Measurements from ENCODE around the gene NEUROG1. TPM values are rescaled to one million over a fixed set of nuclear protein-coding genes. Genes with fewer than 3 reads are reported as not detected.

NEUROG1 gene
- total RNA-seq: not detected
- long read RNA-seq, donor 1: 0 reads
- long read RNA-seq, donor 2: 0 reads

GRCh38 chr5:135535820-135536801 lies at the start of gene NEUROG1:
NEUROG1 (minus strand) TSS chr5:135535964; CDS start chr5:135535690, 274 bp downstream.
- no peak for DNase-seq (ENCODE audit: low spot score)

DNA sequence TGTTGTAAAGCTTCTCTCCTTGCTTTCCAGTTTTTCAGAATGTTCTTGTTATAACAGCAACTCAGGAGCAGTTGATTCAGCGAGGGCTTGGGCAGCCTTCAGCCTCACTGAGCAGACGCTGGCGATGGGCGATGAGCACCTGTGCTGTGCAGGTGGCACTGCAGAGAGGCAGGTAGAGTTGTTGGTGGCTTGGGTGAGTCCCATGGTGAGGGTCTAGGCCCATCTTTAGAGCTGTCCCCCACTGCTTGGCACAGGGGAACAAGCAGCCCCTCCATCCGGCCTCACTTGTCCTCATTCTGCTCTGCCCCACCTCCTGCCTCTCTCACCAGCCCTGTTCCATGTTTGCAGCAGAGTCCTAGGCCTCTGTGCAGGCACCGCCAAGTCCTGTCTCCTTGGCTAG lies 49.2 kb upstream of the NEUROG1 start:
- intact Hi-C loops (cut with DNase I): no loop called here
- DNase-seq (ENCODE audit: low spot score): no peak

More at GRCh38 chr5:135535820-135536801, at the start of gene NEUROG1:
- intact Hi-C loops (cut with DNase I): no loop called here

DNA sequence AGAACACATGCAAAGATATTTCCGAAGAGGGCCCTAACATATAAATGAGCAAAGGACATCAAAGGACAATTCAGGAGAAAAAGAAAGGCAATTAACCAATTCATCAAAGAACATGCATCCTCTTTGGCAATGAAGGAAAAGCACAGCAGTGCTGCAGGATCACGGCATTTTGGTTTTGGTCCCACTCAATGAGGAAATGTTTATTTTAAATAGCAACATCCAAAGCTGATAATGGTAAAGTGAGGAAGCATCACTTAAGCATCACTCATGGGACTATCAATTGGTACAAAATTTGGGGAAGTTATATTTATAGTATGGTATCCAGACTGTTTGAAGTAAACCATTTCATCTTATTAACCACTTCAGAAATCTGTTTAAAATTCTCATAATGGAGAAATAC lies 48.5 kb upstream of the NEUROG1 start:
- intact Hi-C loops (cut with DNase I): no loop called here
- no peak for DNase-seq (ENCODE audit: low spot score)

GRCh38 chr5:135582099-135582781 lies 46.5 kb upstream of the NEUROG1 start:
- intact Hi-C loops (cut with DNase I): no loop called here
- peak; percentile 25 for DNase-seq (ENCODE audit: low spot score)

DNA sequence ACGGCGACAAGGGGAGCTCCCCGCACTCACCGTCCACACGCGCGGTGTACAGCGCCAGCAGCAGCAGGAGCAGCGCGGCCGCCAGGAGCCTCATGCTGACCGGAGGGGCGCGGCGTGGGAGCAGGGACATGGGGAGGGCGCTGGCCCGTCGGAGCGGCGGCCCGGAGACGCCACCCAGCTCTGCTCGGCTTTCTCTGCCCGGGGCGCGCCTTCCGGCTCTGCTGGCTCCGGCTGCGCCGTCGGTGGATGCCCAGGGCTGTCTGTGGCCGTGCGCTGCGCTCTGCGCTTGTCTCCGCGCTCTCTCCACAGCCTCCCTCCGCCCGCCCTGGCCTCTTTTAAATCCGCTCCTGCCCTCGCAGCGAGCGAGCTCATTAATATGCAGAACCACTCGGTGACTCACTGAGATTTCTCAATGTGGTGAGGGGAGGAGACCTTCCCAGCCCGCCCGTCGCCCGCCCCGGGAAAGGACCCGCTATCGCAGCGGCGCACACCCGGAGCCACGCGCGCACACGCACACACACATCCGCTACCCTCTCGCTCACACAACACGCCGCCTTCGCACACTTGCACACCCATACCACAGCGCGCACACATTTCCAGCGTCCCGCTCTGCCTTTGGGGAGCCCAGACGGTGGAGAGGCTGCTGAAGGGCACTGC lies 43.0 kb upstream of the NEUROG1 start, which contains the start of gene CXCL14:
Gene CXCL14 (minus strand): TSS at position 307 of the 657 bp plus-strand sequence. CDS start 213 bp downstream, at position 94.
- intact Hi-C loops (cut with DNase I): no loop called here
- peak; percentile 86 for DNase-seq (ENCODE audit: low spot score)

- intact Hi-C loops (cut with DNase I): no loop called here
- no peak for DNase-seq (ENCODE audit: low spot score)
These were observed 42.5 kb upstream of the NEUROG1 start for GRCh38 chr5:135578305-135578684.

DNA sequence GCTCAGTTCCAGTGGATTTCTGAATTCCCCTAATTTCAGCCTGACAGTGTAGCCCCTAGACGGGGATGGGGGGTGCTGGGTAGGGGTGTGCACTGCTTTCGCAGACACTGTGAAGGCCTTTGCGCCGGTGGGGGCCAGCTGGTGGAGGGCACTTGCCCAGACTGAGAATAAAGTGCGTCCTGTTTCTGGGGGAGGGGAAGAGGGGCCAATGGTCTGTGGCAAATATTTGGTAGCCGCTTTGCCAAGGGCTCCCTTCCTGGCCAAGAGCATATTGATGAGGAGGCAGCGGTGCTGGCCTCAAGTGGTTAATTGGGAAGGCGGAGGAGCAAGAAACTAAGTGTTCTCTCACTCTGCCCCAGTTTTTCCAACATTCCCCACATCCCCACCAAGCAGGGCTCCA lies 41.7 kb upstream of the NEUROG1 start:
- no peak for DNase-seq (ENCODE audit: low spot score)
- intact Hi-C loops (cut with DNase I): no loop called here

DNA sequence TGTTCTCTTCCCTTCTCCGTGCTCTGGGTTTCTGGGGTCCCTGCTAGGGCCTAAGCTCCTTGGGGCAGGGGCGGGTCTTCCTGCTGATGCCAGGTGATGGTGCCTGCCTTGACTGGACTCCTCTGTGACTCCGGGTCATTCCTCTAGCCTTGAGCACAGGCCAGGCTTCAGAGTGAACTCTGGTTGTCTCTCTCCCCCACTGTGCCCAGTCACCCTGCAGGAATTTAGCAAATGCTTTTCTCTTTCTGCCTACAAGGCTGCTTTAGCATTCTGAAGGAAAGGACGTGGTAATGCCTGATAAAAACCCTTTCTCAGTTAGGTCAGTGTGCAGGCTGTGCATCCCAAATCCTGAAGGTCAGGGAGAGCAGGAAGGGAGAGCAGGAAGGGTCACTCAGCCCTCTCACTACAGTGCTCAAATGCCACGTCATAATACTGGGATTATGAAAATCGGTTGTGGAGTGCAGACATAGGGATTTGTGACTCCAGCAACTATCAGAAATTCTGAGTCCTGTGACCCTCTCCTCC lies 40.4 kb upstream of the NEUROG1 start:
- no peak for DNase-seq (ENCODE audit: low spot score)
- intact Hi-C loops (cut with DNase I): no loop called here

DNA sequence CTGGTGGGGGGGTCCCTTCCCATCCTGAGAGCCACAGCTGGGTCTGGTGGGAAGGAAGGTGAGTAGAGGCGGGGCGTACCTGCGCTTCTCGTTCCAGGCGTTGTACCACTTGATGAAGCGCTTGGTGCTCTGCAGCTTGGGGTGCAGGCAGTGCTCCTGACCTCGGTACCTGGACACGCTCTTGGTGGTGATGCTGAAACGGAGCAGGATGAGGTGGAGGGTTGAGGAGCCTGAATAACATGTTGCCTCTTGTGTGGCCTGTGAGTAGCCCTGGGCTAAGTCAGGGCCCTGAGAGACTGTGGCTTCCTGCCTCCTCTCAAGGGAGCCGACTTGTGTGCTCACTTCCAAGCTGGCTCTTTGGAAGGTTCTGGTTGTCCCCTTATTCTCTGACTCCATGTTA lies 38.7 kb upstream of the NEUROG1 start:
- intact Hi-C loops (cut with DNase I): no loop called here
- no peak for DNase-seq (ENCODE audit: low spot score)

DNA sequence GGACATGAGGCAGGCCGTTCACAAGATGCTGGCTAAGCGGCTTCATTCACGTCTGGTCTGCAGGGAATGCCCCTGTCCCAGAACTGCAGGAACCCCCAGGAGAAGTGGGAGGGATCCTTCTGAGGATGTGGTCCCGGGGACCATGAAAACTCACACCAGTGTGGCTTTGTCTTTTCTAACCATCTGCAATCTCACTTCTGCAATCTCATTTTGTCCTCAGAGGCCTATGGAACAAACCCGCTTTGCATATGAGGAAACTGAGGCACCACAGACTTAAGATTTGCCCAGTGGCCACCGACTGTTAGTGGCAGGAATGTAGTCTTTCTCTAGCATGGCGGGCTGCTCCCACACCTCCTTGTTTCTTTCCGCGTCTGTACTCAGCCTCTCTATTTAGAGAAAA lies 36.1 kb upstream of the NEUROG1 start:
- intact Hi-C loops (cut with DNase I): no loop called here
- no peak for DNase-seq (ENCODE audit: low spot score)

- intact Hi-C loops (cut with DNase I): no loop called here
- no peak for DNase-seq (ENCODE audit: low spot score)
These were observed 35.4 kb upstream of the NEUROG1 start for GRCh38 chr5:135571066-135571609.

DNA sequence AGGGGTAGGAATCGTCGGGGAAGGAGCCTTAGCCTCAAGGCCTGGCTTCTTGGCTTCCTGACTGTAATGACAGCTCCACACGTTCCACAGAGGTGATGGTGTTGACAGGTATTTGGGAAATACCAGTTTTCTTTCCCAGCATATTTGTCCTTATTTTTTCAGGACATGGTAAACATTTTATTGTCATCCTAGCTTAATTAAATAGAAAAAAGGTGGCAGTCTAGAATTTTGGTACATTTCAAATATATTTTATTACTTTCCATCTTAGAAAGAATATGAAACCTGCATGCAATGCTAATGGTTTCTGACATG lies 34.6 kb upstream of the NEUROG1 start:
- intact Hi-C loops (cut with DNase I): no loop called here
- DNase-seq (ENCODE audit: low spot score): no peak

- intact Hi-C loops (cut with DNase I): no loop called here
- DNase-seq (ENCODE audit: low spot score): peak; percentile 56
These were observed 34.1 kb upstream of the NEUROG1 start for GRCh38 chr5:135569755-135570452.

DNA sequence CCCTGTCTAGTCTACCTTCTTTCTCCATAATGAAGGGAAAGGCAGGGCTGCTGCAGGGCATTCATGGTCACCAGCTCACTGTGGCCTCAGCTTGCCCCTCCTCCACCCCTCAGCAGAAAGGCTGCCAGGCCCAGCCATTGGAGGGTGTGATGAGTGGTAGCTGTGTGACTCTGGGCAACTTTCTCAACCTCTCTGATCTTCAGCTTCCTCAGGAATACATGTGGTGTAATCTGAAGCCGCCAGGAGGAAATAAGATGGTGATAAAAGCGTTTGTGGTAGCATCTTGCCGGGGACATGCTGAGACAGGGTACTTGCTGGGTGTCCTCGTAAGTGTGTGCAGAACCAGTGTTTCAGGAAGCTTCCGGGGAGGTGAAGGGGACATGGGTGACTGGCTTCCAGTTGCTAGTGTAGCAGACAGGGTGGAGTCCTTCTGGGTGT lies 33.2 kb upstream of the NEUROG1 start:
- intact Hi-C loops (cut with DNase I): no loop called here
- DNase-seq (ENCODE audit: low spot score): no peak

- intact Hi-C loops (cut with DNase I): no loop called here
- DNase-seq (ENCODE audit: low spot score): no peak
These were observed 32.5 kb upstream of the NEUROG1 start for GRCh38 chr5:135568246-135568645.

DNA sequence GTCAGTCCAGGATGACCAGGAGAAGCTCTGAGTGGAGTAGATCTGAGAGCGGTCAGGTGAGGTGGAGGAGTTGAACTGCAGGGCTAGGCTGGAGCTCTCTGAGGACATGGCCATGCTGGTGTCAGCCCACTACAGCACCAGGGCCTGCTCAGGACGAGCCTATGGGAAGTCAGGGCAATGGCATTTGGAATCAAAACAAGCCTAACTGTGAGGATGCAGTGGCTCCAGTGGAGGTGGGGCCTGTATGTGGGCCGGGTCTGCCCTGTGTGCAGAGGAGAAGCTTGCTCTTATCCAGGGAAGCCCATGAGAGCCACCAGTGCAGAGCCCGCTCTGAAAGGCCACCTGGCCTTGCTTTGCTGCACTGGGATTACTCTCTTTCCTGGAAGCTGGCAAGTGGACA lies 31.9 kb upstream of the NEUROG1 start:
- intact Hi-C loops (cut with DNase I): no loop called here
- peak; percentile 35 for DNase-seq (ENCODE audit: low spot score)

- intact Hi-C loops (cut with DNase I): no loop called here
- DNase-seq (ENCODE audit: low spot score): no peak
These were observed 30.9 kb upstream of the NEUROG1 start for GRCh38 chr5:135566422-135567400.

All from posterior vena cava (tissue), 2 donors.